Keratinocyte (primary cell): ENCODE measurements around the gene PRDM4. TPM values are rescaled to one million over a fixed set of nuclear protein-coding genes. Genes with fewer than 3 reads are reported as not detected.
"Not testable (repeated sequence)": the region's sequence is repeated elsewhere in the genome, so short reads cannot be mapped to it uniquely, and the experiment has no call there.

Experiments
- DNase-seq: peaks from one replicate; pipeline ENCODE4 v3.0.0-alpha.2; 2011; ENCODE audit warnings: low read depth, missing footprints, low spot score
- FAIRE-seq: peaks from 2 replicates; lab custom pipeline; 2011; peaks lifted over from hg19 to GRCh38; lab: Jason Lieb, UNC
- H2AFZ ChIP-seq: 2 replicates; pipeline ENCODE4 v1.6.0; 2012; ENCODE audit warnings: low read length, control low read depth, inconsistent platforms; ENCODE audit not compliant: control insufficient read depth
- H3K27ac ChIP-seq: 2 replicates; pipeline ENCODE4 v1.5.1; 2011; ENCODE audit warnings: low read length; ENCODE audit not compliant: control insufficient read depth, insufficient read depth
- H3K27me3 ChIP-seq: 3 replicates; pipeline ENCODE4 v1.6.0; 2011; ENCODE audit warnings: low read length; ENCODE audit not compliant: control insufficient read depth, insufficient read depth; ENCODE audit errors: extremely low read depth
- H3K36me3 ChIP-seq, 2 experiments: 2 replicates in 1 of 2; 3 replicates in 1 of 2; pipeline ENCODE4 v1.5.1; 2011; ENCODE audit warnings: low read length in 2 of 2, mild to moderate bottlenecking in 1 of 2; ENCODE audit not compliant: control insufficient read depth in 2 of 2, insufficient read depth in 2 of 2; ENCODE audit errors: extremely low read depth in 1 of 2
- H3K4me1 ChIP-seq: 3 replicates; pipeline ENCODE4 v1.5.1; 2011; ENCODE audit warnings: low read length; ENCODE audit not compliant: control insufficient read depth, insufficient read depth; ENCODE audit errors: extremely low read depth
- H3K4me2 ChIP-seq: 3 replicates; pipeline ENCODE4 v1.6.0; 2011; ENCODE audit warnings: low read depth, low read length; ENCODE audit not compliant: control insufficient read depth, insufficient read depth; ENCODE audit errors: extremely low read depth
- H3K4me3 ChIP-seq, 3 experiments: fragments of 200-600 bp in 1 of 3; sonication (generic) in 1 of 3; 2 replicates in 2 of 3; 3 replicates in 1 of 3; pipeline ENCODE4 v1.5.1; 2011 to 2016; ENCODE audit warnings: low read length in 3 of 3, mild to moderate bottlenecking in 3 of 3, control low read depth in 2 of 3, inconsistent platforms in 1 of 3, low read depth in 1 of 3, mixed read lengths in 1 of 3, mixed run types in 1 of 3, moderate library complexity in 1 of 3; ENCODE audit not compliant: control insufficient read depth in 2 of 3, insufficient read depth in 2 of 3; ENCODE audit errors: extremely low read depth in 1 of 3
- H3K79me2 ChIP-seq: 2 replicates; pipeline ENCODE4 v1.6.0; 2012; ENCODE audit warnings: low read length; ENCODE audit not compliant: control insufficient read depth, insufficient read depth
- H3K9ac ChIP-seq: 3 replicates; pipeline ENCODE4 v1.6.0; 2011; ENCODE audit warnings: low read length; ENCODE audit not compliant: control insufficient read depth, insufficient read depth; ENCODE audit errors: extremely low read depth
- H3K9me1 ChIP-seq: 3 replicates; pipeline ENCODE4 v1.6.0; 2011; ENCODE audit warnings: low read length; ENCODE audit not compliant: control insufficient read depth, insufficient read depth; ENCODE audit errors: extremely low read depth
- H3K9me3 ChIP-seq: 2 replicates; pipeline ENCODE4 v1.5.1; 2012; ENCODE audit warnings: low read depth, low read length; ENCODE audit not compliant: control insufficient read depth
- H4K20me1 ChIP-seq: 3 replicates; pipeline ENCODE4 v1.6.0; 2011; ENCODE audit warnings: low read length; ENCODE audit not compliant: control insufficient read depth, insufficient read depth; ENCODE audit errors: extremely low read depth
- EZH2 ChIP-seq: IDR thresholded peaks from one replicate; pipeline ENCODE4 v1.6.1; 2012; ENCODE audit warnings: inconsistent platforms, mild to moderate bottlenecking, low read length, moderate library complexity
- dilution Hi-C: fragments of 300-500 bp; cut with MboI; formaldehyde crosslinking; loops from one replicate; pipeline ENCODE4 v1.7.0; 2020; ENCODE audit warnings: low sequenced_read_pairs; ENCODE audit not compliant: extremely low pct_ligation_motif_present
- polyA plus RNA-seq, 5 experiments: library from polyadenylated mRNA; depleted of rRNA in 3 of 5; stranded (reverse) in 3 of 5; stranded (forward) in 1 of 5; unstranded in 1 of 5; fragments of >200 nt; gene quantifications; 1 replicate in 1 of 5; 2 replicates in 3 of 5; 3 replicates in 1 of 5; pipeline versions ENCODE4 v1.2.1 to v1.2.3, GENCODE V29; 2011 to 2012; ENCODE audit warnings: missing spikeins in 2 of 5, low read depth in 1 of 5, low replicate concordance in 1 of 5
- TF ChIP-seq, protein P1 (sequence below), 3 experiments: IDR thresholded peaks in 1 of 3; conservative IDR thresholded peaks in 1 of 3; optimal IDR thresholded peaks in 1 of 3; 2 replicates in 2 of 3; 3 replicates in 1 of 3; pipeline versions ENCODE3 to v1.5.1; 2011; ENCODE audit warnings: low read length in 3 of 3, mild to moderate bottlenecking in 3 of 3, moderate library complexity in 2 of 3, control low read depth in 1 of 3, inconsistent platforms in 1 of 3; ENCODE audit not compliant: insufficient read depth in 2 of 3; ENCODE audit errors: extremely low read depth in 1 of 3

Gene PRDM4
- polyA plus RNA-seq, 1 donor (not counting 4 experiments of a cell fraction or from before 2014, with no cell fraction given): 26.5 TPM

DNA sequence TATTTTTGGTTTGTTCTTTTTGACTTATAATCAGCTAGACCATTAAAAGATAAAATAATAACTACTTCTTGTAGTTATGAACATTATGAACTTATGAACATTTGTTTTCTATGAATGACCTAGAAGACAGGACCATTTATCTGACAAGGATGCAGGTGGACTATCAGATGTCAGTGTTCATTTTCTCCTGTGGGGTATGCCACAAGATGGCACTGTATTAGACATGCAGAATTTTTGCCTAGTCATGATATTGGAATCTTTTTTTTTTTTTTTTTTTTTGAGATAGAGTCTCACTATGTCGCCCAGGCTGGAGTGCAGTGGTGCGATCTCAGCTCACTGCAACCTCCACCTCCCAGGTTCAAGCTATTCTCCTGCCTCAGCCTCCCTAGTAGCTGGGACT, 65.2 kb downstream of the PRDM4 start:
- H3K4me3 ChIP-seq, H3K4me2 ChIP-seq, H3K9me1 ChIP-seq, dilution Hi-C loops, DNase-seq, H3K79me2 ChIP-seq, H3K9me3 ChIP-seq, H3K27ac ChIP-seq, FAIRE-seq, H3K9ac ChIP-seq, H3K4me1 ChIP-seq, H2AFZ ChIP-seq, H4K20me1 ChIP-seq, H3K27me3 ChIP-seq: not testable (repeated sequence)
- TF ChIP-seq, protein P1, sequence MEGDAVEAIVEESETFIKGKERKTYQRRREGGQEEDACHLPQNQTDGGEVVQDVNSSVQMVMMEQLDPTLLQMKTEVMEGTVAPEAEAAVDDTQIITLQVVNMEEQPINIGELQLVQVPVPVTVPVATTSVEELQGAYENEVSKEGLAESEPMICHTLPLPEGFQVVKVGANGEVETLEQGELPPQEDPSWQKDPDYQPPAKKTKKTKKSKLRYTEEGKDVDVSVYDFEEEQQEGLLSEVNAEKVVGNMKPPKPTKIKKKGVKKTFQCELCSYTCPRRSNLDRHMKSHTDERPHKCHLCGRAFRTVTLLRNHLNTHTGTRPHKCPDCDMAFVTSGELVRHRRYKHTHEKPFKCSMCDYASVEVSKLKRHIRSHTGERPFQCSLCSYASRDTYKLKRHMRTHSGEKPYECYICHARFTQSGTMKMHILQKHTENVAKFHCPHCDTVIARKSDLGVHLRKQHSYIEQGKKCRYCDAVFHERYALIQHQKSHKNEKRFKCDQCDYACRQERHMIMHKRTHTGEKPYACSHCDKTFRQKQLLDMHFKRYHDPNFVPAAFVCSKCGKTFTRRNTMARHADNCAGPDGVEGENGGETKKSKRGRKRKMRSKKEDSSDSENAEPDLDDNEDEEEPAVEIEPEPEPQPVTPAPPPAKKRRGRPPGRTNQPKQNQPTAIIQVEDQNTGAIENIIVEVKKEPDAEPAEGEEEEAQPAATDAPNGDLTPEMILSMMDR (optimal IDR thresholded peaks at IDR 0.05 in 1 of 3, IDR thresholded peaks at IDR 0.05 in 1 of 3, conservative IDR thresholded peaks at IDR 0.05 in 1 of 3; ENCODE audit: extremely low read depth in 1 of 3, insufficient read depth in 2 of 3, low read length in 3 of 3): peak in 2 of 3 experiments; percentile 30 to 42
- peaks cover 21 to 41% of the 10 kb centered on the region in 2 experiments for H3K36me3 ChIP-seq

DNA sequence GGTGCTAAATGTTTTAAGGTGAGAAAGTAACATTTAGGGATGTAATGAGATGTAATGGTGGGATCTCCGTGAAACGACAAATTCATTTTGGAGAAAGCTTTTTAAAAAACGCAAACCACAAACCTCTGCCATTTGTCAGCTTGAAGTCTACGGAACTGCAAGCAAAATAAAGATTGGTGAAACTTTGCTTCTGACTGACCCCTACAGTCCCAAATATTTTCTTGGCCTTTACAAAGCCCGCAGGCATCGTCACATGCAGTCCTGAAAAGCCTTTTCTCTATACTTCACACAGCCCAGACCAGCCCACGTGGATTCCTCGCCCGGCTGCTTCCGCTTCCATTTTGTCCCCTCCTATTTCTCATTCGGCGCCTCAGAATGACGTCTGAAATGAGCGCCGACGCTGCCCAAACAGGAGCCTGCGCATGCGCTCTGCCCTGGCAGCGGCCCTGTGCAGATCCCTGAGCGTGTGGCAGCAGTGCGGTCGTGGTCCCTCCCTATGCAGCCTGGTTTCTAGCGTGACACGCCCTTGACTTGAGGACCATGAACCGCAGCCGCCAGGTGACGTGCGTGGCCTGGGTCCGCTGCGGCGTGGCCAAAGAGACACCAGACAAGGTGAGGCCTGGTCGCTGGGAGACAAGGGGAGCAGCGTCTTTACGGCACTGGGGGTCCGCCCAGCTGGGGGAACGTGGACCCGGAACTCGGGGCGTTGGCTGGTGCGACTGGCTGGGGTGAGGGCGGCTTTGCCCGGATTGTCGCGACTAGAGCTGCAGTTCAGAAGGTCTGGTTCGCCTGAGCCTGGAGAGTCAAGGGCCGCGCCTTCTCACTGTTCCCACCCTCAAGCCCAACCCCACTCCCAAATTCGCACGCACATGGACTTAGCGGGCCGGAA, 75.3 kb downstream of the PRDM4 start, which contains the start of gene PWP1:
PWP1 (plus strand) TSS at position 440 of the 889 bp plus-strand sequence; CDS start at position 541, 101 bp downstream.
- no peak for FAIRE-seq

More for the DNA sequence above, 75.3 kb downstream of the PRDM4 start, which contains the start of gene PWP1:
- H3K27ac ChIP-seq: peak within 1 kb of the TSS; percentile 88
- no peaks in the 10 kb centered on the region for H3K9me1 ChIP-seq
- DNase-seq: peak; percentile 81
- H3K9ac ChIP-seq: peak within 1 kb of the TSS; percentile 96
- no peaks in the 10 kb centered on the region for H4K20me1 ChIP-seq
- TF ChIP-seq, protein P1 (optimal IDR thresholded peaks at IDR 0.05 in 1 of 3, IDR thresholded peaks at IDR 0.05 in 1 of 3, conservative IDR thresholded peaks at IDR 0.05 in 1 of 3; ENCODE audit: extremely low read depth in 1 of 3, insufficient read depth in 2 of 3, low read length in 3 of 3): no peak
- TF ChIP-seq EZH2: no peak
- H3K79me2 ChIP-seq: peaks cover 35% of the 10 kb centered on the region
- dilution Hi-C loops: no loop called here
- no peaks in the 10 kb centered on the region for H3K9me3 ChIP-seq
- peak within 1 kb of the TSS; percentile 96 for H2AFZ ChIP-seq
- H3K36me3 ChIP-seq: peaks cover 6 to 10% of the 10 kb centered on the region in 2 experiments
- H3K4me2 ChIP-seq: peak within 1 kb of the TSS; percentile 96
- peak within 1 kb of the TSS; percentile 82 to 98 (median 93) for H3K4me3 ChIP-seq
- H3K27me3 ChIP-seq: no peaks in the 10 kb centered on the region
- H3K4me1 ChIP-seq: peaks cover 13% of the 10 kb centered on the region
